ENCODE results near the gene FITM1.

DNA sequence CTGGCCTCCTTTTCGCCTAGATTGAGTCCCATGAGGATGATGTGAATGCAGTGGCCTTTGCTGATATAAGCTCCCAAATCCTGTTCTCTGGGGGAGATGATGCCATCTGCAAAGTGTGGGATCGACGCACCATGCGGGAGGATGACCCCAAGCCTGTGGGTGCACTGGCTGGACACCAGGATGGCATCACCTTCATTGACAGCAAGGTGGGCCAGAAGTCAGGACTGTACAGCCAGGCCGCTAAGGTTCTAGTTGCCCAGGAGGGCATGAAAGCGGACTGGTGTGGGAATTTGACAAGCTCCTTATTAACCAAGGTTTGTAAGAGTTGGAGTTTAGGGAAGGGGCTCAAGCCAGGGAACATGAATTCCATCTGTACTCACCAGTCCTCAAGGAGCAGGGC lies 10.8 kb upstream of the FITM1 start:
- TF ChIP-seq CTCF (IDR thresholded peaks at IDR 0.05; ENCODE audit: low read length) (no peak), EZH2phosphoT487 (IDR thresholded peaks at IDR 0.05; ENCODE audit: low read length) (no peak), EZH2 (optimal IDR thresholded peaks at IDR 0.05; ENCODE audit: low read depth, low read length) (no peak)
